Measurements from ENCODE around the gene MAP1B.
A peak's percentile ranks its signal among the peaks of the same experiment; 100 is the strongest.

MAP1B gene

DNA sequence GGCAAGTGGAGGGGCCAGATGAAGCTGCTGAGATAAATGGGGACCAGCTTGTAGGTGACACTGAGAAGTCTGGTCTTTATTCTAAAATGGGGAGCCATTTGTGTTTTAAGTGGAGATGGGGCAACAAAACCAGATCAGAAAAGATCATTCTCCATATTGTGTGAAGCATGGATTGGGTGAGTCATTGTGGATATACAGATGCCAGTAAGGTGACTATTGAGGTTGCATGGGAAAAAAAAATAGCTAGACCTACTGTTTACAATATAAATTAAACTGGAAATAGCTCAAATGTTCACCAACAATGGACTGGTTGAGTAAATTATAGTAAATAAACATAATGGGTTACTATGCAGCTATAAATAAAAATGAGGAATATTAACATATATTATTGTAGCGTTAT lies 5.4 kb upstream of the MAP1B start:
- no peak for DNase-seq

DNA sequence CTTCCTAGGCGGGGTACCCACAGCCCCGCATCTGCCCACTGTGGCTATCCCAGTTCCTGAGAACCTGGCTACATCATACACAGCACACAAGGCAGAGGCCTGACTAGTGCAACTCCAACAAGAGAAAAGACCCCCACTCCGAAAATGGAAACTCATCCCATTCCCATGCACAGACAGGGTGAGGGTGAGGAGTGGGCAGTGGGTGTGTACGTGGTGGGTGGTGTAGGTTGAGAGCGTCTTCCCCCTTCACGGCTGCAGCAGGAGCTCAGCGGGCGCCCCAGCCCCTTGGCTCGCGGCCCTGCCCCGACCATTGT lies 501 bp upstream of the MAP1B start:
- DNase-seq, result no peak

DNA sequence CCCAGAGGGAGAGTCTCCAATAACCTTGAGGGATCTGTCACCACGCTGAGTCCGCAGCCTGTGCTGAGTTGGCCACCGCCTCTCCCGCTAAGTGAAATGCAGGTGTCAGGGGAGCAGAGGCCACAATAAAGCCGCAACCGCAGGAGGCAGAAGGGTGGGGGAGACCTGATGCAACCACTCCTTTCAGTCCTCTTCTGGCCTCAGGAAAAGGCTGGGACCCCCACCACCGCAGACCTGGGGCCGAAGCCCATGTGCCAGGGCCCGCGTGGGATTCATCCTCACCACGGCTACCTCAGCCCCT lies 576 bp downstream of the MAP1B start:
- DNase-seq, result no peak

DNA sequence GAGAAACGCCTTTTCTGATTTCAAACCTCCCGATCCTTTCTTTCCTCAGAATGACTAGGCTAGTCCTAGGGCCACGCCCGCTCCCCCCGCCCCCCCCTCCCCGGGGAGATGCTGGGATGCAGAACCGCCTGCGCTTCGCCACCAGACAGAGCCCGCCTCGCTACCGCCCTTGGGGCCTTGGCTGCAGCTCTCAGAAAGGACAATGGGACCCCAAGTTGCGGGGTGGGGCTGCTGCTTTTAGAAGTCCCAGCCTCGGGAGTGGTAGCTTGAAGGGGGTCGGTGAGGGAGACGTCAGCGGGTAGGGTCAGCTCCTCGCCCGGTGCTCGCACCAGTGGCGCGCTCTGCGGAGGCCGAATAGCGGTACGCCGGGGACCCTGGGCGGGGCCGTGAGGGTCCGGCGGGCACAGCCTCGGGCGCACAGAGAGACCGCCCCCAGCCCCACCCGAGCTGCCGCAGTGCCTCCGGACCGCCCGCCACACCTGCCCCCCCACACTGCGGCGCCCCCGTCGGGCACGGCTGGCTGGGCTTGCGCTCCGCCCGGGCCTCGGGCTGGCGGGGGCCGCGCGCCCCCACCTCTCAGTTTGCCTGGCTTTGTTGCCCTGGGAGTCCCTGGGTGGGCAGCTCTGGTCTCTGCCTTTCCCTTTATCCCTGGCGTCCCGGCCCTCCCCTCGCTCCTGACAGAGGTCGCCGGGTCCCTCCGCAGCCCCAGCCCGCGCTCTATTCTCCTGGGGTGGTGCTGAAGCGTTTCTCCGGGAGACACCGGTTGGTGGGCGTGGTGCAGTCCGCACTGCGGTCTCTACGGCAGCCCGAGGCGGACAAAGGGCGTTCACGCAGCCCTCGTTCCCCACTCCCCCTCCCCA lies 1.2 kb downstream of the MAP1B start:
- DNase-seq, result peak; percentile 36

DNA sequence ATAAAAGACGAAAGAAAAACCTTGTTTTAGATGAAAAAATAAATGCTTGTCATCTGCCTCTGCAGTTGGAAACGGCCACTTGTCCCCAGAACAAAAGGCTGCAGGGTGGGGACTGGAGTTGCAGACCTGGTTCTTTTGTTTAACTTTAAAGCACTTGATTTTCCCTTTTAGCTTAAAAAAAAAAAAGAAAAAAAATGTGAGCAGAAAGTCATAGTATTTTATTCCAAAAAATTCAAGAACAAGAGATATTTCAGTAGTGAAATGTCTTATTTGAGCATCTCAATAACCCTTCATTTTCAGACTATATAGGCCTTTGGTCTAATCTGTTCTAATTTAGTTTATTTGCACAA lies 1.8 kb downstream of the MAP1B start:
- no peak for DNase-seq

DNA sequence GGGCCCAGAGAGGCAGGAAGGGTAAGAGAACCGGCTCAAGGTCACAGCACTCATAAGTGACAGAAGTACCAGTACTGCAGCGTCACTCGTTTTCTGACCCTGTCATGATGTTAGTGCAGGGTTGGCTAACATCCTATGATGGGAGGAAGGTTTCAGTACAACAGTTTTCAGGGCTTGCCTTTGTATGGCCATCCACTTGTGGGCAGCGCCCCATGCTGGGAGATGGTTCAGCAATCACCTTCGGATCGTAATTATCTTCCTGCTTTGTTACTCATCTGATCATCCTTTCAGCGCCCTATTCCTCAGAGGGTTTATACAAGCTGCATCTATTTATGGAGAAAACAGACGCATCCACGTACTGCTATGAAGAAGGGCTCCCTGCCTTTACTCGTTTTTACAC lies 2.4 kb downstream of the MAP1B start:
- DNase-seq, result no peak

DNA sequence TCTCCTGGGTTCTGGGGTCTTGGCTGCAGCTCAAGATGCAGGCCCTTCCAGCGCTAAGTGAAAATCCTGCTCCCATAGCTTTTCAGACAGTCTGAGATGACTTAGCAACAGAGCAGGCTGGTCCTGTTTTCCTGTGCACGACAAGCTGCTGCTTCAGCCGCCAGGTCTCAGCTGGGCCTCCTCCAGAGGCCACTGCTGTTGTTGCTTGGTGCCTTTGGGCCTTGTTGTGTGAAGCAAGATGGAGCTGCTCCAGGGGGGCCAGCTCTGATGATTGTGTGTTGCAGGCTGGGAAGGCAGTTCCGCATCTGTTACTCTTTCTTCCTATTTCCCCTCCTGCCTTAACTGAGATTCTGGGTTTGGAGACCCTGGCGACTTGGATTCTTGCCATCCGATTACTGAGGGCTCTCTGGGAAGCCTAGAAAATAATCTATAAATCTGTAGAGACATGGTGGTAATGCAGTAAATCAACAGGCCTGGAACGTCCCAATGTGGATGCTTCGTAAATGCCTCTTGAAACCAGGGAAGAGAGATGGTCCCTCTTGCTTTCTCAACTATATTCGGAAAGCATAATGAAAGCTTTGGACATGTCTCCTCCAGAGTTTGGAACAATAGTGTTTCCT lies 3.2 kb downstream of the MAP1B start:
- peak; percentile 6 for DNase-seq

DNA sequence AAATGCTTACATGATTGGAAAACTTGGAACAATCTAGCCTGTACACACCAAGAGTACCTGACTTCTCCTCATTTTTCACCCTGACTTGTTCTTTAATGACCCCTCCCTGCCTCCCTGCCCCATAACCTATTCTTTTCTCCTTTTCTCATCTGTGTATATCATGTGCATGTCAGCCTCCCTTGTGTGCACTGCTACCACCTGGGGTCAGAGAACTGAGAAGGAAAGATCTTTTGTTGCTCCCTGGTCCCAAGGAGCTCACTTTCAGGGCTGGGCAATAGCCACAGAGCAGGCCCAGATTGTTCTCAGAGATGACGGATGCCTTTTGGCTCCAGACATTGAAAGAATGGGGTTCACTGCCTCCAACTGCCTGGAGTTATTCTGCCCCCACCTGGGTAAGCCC lies 5.1 kb downstream of the MAP1B start:
- DNase-seq, result no peak

DNA sequence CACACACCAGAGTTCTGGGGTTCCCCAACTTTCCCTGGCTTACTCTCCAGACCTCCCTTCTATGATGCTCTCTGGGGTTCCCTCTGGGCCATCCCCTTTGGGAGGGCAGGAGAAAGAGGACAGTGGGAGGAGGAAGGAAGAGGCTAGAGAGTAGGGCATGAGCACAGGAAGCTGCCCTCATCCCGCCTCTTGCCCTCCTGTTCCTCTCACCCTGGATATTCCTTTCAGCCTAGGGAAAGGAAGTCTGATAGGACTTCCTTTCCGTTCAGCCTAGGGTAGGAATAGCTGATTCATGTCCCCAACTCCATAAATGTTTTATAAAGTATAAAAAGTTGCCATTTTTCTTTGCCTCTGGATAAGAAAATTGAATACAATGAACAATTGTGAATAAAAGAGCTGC lies 7.4 kb downstream of the MAP1B start:
- DNase-seq, result no peak

DNA sequence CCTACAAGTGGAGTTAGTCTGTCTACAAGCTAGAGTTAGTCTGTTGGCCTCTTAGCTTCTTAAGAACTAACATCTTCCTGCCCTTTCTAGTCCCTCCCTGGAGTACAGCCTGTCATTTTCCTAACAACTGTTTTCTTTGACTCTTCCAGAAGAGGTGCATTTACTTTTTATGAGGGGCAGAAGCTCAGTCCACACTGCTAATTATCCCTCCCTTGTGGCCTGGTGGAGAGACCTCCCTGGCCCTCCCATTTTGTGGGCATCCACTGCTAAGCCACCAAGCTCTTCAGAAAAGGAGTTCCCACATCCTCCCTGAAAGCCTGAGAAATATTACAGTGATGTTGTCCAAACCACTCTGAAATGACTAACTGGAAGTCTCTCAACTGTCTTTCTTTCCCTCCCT lies 8.0 kb downstream of the MAP1B start:
- no peak for DNase-seq

DNA sequence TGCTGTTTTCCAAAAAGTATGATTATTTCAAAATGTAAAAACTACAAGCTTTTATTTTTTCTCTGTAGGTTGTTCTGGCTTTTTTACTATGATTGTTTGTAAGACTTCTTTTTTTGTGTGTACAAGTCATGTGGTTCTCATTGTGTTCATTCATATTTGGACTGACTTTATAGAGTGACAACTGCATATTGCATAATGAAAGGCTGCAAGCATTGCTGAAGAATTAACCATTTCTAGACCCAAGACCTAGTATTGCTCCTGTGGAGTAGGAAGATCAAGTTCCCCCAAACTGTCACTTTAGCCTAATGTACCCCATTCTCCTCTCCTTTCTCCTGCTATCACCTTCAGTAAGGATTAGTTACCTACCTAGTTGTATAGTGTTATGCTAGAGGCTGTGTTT lies 10.0 kb downstream of the MAP1B start:
- DNase-seq, result no peak

DNA sequence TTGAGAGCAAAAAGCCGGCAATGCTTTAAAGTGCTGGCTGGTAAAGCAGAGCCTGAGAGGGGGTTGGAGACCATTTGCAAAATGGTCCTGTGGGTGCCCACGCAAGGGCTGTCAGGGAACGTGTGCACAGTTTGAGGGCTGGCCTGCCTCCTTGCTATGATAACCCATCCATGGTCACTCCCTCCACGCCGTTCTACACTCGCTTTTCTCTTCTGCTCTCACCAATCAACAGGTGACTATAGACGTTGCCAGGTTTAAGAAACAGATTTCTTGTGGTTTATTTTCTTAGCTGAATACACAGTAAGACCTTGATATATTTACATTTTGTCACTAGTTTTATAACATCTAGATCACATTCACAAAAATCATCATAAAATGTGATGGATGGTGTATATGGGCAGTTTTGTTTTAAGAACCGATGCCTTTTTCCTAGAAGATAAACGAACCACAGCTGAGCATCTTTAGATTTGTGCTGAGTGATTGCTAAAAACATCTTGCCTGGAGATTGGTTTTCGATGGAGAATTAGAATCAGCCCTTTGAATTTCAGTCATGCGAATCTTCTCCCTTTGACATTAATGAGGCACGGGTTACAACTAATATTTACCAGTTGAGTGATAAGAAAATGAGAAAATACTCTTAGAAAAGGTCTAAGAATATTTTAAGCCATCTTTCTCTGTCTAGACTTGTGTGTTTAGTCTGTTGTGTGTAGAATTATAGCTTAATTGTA lies 13.9 kb downstream of the MAP1B start:
- DNase-seq, result peak; percentile 46

DNA sequence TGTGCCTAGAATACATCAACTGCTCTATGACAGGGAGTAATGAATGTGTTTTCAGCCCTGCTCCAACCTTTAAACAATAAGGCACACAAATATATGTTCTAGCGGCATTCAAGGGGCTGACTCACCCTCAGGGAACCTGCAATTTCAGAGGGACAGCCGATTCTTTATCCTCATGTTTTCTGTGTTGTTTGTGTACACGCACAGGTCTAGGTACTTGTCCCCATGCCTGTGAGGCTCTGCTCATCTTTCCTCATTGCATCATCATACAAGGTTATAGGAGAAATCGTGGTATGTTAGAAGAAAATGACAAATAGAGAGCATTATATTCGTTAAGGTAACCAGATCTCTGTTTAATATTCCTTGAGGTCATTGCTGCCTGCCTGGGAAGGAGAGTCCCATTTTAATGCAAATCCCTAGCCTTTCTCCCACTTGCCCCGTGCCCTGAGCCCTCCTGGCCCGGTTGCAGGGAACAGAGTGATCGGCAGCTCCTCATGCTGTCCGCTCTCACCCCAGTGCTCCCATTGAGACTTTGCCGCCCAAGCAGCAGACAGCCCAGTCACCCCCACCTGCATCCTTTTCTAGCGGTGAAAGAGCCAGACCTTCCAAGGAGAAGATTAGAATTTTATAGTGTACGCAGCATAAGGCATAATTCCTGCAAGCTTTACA lies 14.6 kb downstream of the MAP1B start:
- DNase-seq, result peak; percentile 43

DNA sequence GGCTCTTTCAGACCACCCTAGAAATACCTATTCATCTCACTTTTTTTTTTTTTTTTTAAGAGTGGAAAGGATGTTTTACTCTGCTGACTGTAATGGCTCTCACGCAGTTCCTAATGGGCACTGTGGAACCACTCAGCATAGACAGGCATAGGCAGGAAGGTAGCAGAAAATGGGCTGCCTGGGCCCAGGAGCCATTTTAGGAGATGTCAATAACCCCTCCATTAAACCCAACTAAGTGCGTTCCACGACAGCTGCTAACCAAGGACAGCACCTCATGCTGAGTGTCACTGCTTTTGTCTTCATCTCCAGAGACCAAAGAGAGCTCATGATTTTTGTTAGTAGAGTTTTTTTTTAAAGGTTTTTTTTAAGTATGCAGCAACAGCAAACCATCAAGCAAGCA lies 15.3 kb downstream of the MAP1B start:
- peak; percentile 51 for DNase-seq

DNA sequence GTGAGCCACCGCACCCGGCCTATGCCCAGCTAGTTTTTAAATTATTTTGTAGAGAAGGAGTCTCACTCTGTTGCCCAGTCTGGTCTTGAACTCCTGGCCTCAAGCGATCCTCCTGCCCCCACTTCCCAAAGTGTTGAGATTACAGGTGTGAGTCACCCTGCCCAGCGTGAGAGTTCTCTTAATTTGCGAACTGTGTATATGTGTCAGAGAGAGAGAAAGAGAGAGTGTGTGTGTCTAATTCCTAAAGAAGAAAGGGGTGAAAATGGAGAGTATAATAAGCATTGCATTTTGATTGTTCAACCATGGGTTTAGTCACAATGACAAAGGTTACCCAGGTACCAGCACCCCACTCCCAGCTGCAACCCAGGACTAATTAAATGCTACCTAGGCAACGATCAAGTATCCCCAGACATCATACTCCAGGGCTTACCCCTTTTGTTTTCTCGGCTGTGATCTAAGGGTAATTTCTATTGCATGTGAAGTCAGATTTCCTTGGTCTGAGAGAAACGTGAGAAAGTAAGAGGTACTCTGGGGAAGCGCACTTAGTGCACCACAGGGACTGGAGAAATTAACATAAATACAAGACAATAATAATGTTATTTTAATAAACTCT lies 16.6 kb downstream of the MAP1B start:
- DNase-seq, result peak; percentile 42

DNA sequence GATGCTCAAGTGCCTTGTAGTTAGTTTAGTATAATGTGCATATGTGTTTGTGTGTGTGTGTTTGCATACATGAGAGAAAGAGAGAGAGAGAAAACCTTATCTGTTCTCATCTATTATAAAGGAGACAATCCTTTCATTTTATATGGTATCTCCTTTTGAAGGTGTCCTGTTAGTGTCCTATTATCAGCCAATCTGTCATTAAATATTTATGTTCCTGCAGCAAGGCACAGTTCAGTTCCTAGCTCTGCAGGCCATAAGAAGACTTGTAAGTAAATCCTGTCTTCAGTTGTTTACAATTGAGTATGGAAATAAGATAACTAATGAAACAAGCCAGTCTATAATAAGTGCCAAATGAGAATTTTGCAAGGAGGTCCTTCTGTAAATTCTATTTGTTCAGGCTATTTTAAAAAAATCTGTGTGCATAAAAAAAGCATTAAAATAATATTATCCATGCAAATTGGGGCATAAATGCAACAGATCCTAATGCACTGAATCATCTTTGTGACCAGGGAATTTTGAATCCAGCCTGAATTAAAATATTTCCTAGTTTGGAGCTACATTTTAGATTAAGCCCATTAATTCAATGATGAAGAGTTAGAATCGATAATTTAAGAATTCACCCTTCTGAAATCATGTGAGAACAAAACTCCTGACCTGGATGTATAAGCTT lies 18.1 kb downstream of the MAP1B start:
- no peak for DNase-seq

DNA sequence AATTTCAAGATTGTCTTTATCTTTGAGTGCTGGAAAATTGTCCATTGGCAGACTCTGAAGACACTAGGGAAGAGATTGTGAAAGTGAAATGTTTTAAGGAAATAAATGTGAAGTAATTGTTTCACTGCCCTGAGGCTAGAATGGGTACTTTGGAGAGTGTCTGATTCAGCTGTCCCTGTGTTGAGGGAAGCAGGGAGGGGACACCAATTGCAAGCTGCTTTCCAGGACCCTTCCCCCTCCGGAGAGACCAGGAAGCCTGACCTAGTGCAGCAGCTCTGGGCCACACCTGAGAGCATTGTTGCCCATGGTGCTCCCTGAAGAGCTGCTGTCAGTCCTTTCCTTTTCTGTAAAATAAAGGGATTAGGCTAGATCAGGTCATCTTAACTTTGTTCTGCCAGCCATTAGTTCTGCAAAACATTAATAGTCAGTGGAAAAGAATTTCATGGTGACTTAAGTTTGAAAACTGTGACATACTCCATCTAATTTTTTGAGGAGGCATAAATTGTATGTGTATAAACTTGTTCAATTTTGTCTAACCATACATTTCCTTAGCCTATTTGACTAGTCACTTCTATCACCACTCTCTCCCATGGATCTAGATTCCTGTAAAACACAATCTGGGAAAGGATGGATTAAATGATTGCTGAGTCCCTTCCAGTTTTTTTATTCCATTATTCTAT lies 18.8 kb downstream of the MAP1B start:
- DNase-seq, result no peak

DNA sequence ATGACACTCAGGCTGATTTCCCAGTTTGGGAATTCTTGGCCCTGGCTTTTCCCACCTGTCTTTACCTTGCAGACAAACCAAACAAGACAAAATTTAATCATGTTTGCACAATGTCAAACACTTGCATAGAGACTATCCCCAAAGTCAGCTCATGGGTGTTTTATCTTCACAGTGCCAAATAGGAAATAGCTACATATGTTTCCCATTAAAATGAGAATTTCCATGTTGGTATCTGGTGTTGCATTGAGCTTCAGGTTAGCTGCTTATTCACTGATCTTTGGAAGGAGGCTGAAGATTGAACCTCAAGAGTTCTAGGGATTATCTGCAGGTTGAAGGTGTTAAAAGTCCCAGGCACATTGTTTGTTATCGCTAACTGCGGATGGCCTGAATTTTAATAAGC lies 19.5 kb downstream of the MAP1B start:
- no peak for DNase-seq

DNA sequence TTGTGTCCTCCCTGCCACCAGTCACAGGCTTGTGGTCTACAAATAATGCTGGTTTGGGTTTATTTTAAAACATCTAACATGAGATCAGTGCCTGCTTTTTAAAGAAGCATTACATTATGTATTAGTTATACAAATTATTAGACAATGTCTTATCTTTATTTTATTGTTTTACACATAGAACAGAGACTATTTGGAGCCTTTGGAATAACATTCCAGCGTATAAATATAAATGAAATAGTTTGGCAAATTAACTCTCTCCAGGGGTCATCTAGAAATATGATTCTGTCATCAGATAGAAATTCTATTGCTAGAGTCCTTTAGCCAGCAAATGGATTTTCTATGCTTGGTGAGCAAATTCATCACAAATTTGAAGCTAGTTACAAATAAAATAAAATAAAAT lies 22.4 kb downstream of the MAP1B start:
- DNase-seq, result no peak

DNA sequence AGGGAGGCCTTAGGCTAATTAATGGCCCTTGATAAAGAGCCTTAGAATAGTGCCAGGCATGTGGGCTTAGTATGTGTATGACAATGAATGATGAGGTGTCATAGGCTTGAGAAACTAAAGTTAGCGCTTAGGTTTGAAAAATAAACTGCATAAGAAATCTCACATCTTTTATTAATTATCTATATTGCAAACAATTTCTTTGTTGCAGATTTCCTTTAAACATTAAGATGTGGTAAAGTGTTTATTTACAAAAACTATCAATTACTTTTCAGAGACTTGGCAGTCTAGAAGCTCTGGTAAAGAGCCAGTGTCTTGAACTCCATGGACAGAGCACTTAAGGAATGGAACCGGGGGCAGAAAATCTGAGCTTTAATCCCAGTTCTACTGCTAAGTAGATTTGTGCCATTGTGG lies 23.1 kb downstream of the MAP1B start:
- DNase-seq, result no peak

DNA sequence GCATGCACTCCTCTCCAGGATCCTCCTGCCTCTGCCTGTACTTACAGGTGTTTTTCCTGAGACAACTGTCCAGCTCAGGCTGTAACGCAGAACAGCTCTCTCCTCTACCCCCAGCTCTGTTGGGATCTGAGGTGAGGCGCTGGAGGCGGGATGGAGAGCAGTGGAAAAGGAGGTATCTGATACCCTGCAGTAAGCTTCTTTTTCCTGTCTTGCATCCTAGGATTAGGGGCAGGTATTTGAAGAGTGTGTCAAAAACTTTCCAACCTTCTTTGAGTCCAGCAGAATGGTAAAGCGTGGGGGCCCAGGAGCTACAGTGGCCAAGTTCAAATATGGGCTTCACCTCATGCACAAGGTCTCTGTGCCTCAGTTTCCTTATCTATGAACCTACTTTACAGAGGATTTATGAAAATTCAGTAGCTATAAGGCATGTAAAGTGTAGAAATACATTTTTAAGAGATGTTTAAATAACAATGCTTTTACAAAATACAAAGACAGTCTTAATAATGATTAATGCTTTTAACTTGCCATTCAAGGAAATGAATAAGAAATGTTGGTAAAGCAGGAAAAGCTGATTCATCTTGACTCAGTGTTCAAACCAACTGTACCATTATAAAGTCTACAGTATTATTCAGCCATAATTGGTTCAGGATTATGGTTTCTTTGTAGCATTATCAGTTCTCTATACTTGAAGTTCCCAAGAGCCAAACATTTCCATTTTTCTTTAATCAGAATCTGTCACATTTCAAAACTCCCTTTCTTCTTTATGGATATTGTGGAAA lies 26.1 kb downstream of the MAP1B start:
- no peak for DNase-seq

Data from DMS79 (cell line).